KBM-7 (cell line): ENCODE measurements around the gene PTAFR.

ENCODE experiments used
- DNase-seq: peaks from one replicate; pipeline ENCODE4 v3.0.0-alpha.2; 2015
- in situ Hi-C: fragments of 300-500 bp; cut with MboI; formaldehyde crosslinking; loops from 2 replicates; pipeline ENCODE4 v1.14.3; 2020; ENCODE audit warnings: low sequenced_read_pairs, low pct_unique_long_range_greater_than_20kb, mixed read lengths

Gene PTAFR

DNA sequence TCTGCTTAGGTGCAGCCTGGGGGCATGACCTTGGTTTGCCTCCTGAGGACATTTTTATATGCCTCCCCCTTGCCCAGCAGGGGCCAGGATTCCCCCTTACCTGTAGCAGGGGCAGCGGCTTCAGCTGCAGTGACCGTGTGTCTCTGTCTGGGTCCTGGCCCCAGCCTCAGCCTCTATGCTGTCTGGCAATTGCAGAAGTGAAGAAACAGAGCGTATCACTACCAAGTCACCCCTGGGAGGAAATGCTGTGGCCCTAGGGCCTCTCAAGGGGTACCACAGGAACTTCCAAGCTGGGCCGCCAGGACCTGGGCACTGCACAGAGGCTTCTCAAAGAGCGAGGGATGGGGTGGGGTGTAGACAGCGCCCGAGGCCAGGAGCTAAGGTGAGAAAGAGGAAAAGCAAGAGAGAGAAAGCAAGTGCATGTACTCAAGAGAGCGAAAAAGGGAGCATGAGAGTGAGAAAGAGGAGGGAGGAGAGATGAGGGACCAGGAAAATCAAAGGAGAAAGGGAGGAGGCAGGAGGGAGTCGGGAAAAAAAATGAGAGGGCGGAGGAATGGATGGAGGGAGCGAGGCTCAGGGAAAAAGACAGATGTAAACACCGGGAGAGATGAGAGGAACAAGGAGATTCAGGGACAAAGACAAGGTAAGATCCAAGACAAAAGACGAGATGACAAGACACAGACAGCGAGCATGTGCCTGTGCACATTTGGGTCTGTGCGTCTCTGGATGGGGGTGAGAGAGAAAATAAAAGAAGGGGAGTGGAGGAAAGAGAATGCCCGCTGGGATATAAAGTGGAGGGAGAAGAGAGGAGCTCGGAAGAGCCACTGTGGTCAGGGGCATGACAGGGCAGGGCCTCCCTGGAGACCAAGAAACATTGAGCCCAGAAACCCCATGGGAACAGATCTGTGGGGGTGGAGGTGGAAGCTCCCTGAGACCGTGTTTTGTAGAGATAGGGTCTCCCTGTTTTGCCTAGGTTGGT, at the start of gene PTAFR:
TSS of gene PTAFR (minus strand) at position 199 of the 979 bp plus-strand sequence. CDS start 25,669 bp downstream, outside the sequence.
- peak; percentile 61 for DNase-seq
- in situ Hi-C loops: no loop called here

DNA sequence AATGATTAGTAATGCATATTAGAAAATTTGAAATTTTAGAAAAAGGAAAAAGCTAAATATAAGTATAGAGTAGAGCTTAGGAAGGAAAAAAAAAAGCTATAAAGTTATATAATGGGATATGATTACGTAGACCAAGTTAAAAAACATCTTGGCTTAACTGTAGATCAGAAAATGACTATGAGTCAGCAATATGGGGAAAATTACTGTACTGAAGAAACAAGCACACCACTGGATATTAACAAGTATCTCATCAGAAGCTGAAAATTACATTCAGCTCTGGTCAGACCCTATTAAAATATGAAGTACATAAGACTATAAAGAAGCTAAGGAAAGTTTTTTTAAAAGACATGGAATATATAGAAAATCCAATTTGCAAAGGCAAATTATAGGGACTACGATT, 36.8 kb upstream of the PTAFR start:
- no peak for DNase-seq
- in situ Hi-C loops: no loop called here

DNA sequence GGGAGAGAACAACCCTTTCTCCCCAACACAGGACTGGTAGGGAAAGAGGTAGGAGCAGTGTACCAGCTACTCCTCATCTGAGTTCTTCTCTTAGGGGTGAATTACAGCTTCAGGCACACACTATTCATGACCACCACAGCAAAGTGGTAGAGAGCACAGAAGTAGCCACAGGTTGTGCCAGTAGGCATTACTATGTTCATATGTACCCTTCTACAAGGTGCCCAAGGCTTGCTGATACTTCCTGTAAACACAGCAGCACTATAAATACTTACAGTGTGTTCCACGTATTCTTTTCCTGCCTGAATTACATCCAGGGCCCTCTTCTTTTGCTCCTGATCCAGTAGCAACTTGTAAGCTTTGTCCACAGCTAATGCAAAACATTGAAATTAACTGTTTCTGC, 33.2 kb upstream of the PTAFR start:
- no peak for DNase-seq
- in situ Hi-C loops: no loop called here

DNA sequence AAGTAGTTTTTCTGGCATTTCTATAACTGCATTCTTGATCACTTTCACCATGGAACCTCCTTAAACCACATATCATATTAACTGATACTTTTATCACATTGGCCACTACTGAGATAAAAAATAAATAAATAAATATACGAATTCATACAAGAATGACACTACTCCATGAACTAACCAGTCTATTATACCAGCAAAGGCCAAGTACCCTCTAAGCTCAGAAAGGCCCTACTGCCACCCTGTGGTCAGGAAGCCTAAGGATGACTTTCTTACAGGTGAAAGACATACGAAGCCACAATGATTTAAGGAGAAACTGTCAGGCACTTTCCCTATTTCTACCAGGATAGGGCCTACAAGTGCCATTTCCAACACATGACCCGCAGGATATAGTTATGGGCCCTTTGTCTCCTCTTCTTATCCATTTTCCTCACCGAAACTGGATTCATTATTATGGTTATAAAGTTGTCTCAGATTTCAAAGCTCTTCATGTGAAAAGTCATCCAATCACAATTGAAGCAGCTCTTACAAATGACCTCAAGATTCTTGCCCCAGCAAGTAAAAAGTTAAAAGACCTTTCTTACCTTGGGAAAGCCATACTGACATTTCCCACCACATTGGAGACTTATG, 32.4 kb upstream of the PTAFR start:
- in situ Hi-C loops: no loop called here
- peak; percentile 78 for DNase-seq

DNA sequence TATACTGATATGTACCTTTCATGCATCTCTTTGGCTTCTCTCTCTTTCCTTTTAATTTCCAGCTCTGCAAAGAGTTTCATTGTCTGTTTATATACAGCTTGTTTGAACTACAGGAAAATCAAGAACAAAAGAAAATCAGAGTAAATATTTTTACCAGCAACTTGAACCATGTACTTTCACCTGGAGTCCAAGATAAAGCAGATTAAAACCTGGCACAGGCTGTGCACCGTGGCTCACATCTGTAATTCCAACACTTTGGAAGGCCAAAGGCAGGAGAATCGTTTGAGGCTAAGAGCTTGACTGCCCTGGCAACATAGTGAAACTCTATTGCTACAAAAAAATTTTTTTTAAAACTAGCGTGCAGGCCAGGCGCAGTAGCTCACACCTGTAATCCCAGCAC, 28.8 kb upstream of the PTAFR start:
- no peak for DNase-seq
- in situ Hi-C loops: no loop called here

DNA sequence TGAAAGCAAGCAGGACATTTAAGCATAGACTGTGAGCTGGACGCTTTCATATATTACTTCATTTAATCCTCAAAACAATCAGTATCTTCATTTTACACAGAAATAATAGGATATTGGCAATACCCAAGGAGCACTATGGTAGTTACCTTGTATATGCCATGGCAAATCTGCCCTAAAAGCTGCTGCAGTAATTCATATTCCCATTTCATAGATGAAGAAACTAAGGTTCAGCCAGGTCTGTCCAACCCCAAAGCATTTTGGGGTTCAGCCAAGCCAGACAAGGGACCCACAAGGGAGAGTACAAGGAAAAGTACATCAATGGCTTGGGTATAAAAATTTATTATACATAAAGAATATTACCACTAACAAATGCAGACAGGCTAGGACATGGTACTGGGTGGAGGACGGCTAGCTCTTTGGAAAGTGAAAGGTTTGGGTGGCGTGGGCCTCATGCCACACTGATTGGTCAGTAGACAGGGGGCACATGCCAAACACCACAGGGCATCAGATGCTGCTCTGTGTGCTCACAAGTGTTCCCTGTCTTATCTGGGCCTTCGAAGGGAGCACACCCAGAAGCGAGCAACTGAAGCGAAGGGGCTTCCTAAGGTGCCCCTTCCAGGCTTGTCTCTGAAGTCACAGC, 23.9 kb upstream of the PTAFR start:
- in situ Hi-C loops: no loop called here
- no peak for DNase-seq

- peak; percentile 32 for DNase-seq
- in situ Hi-C loops: no loop called here
These were observed 23.1 kb upstream of the PTAFR start for GRCh38 chr1:28199328-28200233.

GRCh38 chr1:28197682-28198415, 21.4 kb upstream of the PTAFR start:
- no peak for DNase-seq
- in situ Hi-C loops: no loop called here

- in situ Hi-C loops: no loop called here
- no peak for DNase-seq
These were observed 19.8 kb upstream of the PTAFR start for GRCh38 chr1:28196330-28196729.

DNA sequence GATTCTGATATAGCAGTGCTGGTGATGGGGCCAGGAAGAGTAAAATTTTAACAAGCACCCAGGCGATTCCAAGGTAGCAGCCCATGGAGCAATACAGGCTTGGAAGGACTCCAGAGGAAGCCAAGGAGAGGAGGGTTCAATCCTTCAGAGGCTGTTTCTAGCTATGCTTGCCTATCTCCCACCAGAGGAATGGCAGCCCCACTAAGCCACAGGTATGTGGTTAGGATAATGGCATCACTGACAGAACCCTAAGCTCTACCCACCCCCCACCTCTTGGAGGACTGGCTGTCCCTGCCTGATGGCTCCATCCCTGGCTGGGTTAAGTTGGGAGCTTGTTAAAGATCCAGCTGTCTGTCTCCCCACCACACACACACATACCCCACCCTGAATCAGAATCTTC, 19.3 kb upstream of the PTAFR start:
- in situ Hi-C loops: no loop called here
- no peak for DNase-seq

DNA sequence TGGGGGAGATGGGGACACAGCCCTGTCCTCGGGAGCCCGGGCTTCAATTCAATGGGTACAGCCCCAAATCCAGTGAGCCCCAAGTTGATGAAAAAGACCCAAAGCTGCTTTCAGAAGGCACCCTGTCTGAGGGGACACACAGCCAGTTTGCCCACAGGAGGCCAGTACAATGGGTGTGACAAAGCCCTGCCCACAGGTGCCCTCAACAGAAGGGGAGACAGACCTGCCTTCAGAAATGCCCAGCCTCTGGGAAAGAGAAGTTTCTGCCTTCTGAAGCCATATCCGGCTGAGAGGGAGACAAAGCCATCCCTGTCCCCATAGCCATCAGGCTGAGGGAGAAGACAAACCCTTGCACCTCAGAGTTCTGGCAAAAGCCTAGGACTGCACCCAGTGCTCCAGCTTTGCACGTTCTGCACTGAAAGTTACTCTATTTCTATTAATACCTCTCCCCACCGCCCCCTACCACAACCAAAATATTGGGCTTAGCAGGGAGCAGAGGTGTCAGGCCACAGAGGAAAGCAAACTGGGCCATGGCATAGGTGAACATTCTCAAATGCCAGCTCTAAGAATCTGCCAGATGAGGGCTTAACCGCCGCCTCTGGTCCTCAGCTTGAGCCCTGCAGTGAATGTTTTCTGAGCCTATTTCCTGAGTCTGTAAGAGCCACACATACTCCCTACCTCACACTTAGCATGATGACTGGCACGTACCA, 18.0 kb upstream of the PTAFR start:
- DNase-seq: no peak
- in situ Hi-C loops: no loop called here

- DNase-seq: no peak
- in situ Hi-C loops: no loop called here
These were observed 17.2 kb upstream of the PTAFR start for GRCh38 chr1:28193701-28194161.

GRCh38 chr1:28190996-28191645, 14.6 kb upstream of the PTAFR start:
- in situ Hi-C loops: no loop called here

DNA sequence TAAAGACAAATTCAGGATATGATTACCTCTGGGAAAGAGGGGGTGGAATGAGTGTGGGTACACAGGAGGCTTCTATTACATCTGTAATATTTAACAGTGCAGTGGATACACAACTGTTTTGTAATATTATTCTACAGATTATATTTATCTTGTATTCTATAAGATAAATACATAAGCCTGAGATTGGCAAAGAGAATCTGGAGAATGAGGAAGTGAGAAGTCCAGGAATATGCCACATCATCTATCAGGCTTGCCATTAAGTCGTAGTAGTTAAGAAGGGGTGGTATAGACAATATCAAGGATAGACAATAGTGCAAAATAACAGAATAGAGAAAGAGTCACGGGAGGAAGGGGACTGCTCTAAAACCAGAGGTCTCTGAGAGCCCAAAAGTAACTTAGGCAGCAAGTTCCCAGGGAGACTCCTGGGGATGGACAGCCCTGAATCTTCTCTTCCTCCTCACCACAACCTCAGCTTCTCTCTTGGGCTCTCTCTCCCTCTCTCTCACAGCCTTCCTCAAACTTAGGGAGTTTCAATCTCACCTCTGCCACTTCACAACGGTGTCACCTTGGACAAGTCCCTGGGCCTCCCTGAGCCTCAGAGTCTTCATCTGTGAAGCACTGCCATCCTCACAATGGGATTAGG, 14.0 kb upstream of the PTAFR start:
- no peak for DNase-seq

More at GRCh38 chr1:28190996-28191645, 14.6 kb upstream of the PTAFR start:
- no peak for DNase-seq

DNA sequence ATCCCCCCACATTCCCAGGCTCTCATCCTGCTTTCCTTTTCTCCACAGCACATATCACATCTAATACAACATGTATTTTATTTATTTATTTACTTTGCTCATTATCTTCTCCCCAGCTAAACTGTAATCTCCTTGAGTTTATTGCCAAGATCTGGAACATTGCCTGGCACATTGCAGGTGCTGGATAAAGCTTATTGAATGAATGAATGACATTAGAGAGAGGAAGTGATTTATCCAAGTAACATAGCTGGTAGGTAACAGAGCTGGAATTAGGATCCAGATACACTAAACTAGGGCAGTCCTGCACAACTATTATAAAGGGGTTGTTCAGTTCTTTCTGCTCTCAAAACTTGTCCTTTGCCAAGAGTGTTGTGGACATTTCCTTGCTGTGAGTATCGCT, 8.6 kb upstream of the PTAFR start:
- DNase-seq: no peak
- in situ Hi-C loops: no loop called here

More for the DNA sequence above, 14.0 kb upstream of the PTAFR start:
- in situ Hi-C loops: no loop called here

- in situ Hi-C loops: no loop called here
These were observed 4.1 kb upstream of the PTAFR start for GRCh38 chr1:28180306-28181305.

More at GRCh38 chr1:28180306-28181305, 4.1 kb upstream of the PTAFR start:
- DNase-seq: no peak
